ENCODE data around the gene DUSP6. TPM values are rescaled to one million over a fixed set of nuclear protein-coding genes. Genes with fewer than 3 reads are reported as not detected.
A peak's percentile ranks its signal among the peaks of the same experiment; 100 is the strongest.

DUSP6 gene
- total and polyA plus RNA-seq, 2 donors (not counting 1 experiment from before 2014, with no cell fraction given) = 3.2 to 42.2 TPM

GRCh38 chr12:89333564-89334252, 18.6 kb downstream of the DUSP6 start:
- H4K20me1 ChIP-seq (ENCODE audit: control insufficient read depth, insufficient read depth, low read length, poor library complexity, severe bottlenecking) = no peaks in the 10 kb centered on the region
- H2AFZ ChIP-seq (ENCODE audit: insufficient read depth, low read depth, low read length, poor library complexity, severe bottlenecking) = peak overlapping the region; percentile 52
- ATAC-seq (ENCODE audit: low read depth) = no peak
- DNase-seq = peak; percentile 20
- Mint-ChIP-seq H3K9me3 (ENCODE audit: insufficient read depth) (peaks cover 4% of the 10 kb centered on the region), H3K27me3 (peaks cover 3% of the 10 kb centered on the region), H3K4me3 (peak overlapping the region; percentile 70), H3K4me1 (peaks cover 10% of the 10 kb centered on the region), H3K27ac (no peak overlapping the region)
- ChIA-PET POLR2A (no interaction called here), CTCF (no interaction called here)
- intact Hi-C loops (cut with micrococcal nuclease) = no loop called here
- peaks cover 0 to 13% (median 10%) of the 10 kb centered on the region in 3 donors for H3K9me3 ChIP-seq (ENCODE audit: control extremely low read depth in 1 of 3, control insufficient read depth in 2 of 3, insufficient read depth in 1 of 3, low read length in 2 of 3)
- 62% methylated on average over 4 of the region's 4 CpGs for WGBS (ENCODE audit: insufficient coverage)
- peaks cover 9 to 10% of the 10 kb centered on the region in 2 donors for H3K4me1 ChIP-seq (ENCODE audit: control insufficient read depth in 2 of 2, insufficient read depth in 2 of 2, low read length in 2 of 2)
- peak overlapping the region; percentile 52 for H3K4me2 ChIP-seq (replicated peaks; ENCODE audit: low read depth, low read length, poor library complexity, severe bottlenecking)
- no peak overlapping the region for H3K9ac ChIP-seq (ENCODE audit: low read length)
- no peaks in the 10 kb centered on the region for H3K79me2 ChIP-seq (ENCODE audit: control insufficient read depth, insufficient read depth, low read length)
- no peak for TF ChIP-seq CTCF (IDR thresholded peaks at IDR 0.05)
- no peak for TF ChIP-seq EZH2 (IDR thresholded peaks at IDR 0.05; ENCODE audit: borderline replicate concordance, insufficient read depth, low read depth, low read length, poor library complexity, severe bottlenecking)
- no peak overlapping the region for H3K27ac ChIP-seq (ENCODE audit: low read length in 2 of 2)
- H3K27me3 ChIP-seq (replicated peaks in 1 of 4; ENCODE audit: control extremely low read depth in 1 of 4, control insufficient read depth in 3 of 4, insufficient read depth in 4 of 4, low read length in 3 of 4) = no peaks in the 10 kb centered on the region
- peak overlapping the region in 3 of 5 experiments; percentile 3 to 31 (median 7) for H3K4me3 ChIP-seq (ENCODE audit: control extremely low read depth in 1 of 5, extremely low read depth in 1 of 5, insufficient read depth in 1 of 5, low read depth in 2 of 5, low read length in 4 of 5)
- no peaks in the 10 kb centered on the region for H3K36me3 ChIP-seq (replicated peaks in 1 of 2; ENCODE audit: control extremely low read depth in 1 of 2, control insufficient read depth in 1 of 2, extremely low read depth in 1 of 2, insufficient read depth in 2 of 2, low read length in 1 of 2)
